NOMO-1 treated with dmso at 0.1 percent for 144 hours (cell line): ENCODE data around the gene PAGE1.
"Not testable (repeated sequence)": the region's sequence is repeated elsewhere in the genome, so short reads cannot be mapped to it uniquely, and the experiment has no call there.

Experiments used
- DNase-seq: peaks from one replicate; lab custom pipeline; 2025; ENCODE audit not compliant: unreplicated experiment; lab: John Stamatoyannopoulos, UW

The PAGE1 gene, protein sequence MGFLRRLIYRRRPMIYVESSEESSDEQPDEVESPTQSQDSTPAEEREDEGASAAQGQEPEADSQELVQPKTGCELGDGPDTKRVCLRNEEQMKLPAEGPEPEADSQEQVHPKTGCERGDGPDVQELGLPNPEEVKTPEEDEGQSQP

DNA sequence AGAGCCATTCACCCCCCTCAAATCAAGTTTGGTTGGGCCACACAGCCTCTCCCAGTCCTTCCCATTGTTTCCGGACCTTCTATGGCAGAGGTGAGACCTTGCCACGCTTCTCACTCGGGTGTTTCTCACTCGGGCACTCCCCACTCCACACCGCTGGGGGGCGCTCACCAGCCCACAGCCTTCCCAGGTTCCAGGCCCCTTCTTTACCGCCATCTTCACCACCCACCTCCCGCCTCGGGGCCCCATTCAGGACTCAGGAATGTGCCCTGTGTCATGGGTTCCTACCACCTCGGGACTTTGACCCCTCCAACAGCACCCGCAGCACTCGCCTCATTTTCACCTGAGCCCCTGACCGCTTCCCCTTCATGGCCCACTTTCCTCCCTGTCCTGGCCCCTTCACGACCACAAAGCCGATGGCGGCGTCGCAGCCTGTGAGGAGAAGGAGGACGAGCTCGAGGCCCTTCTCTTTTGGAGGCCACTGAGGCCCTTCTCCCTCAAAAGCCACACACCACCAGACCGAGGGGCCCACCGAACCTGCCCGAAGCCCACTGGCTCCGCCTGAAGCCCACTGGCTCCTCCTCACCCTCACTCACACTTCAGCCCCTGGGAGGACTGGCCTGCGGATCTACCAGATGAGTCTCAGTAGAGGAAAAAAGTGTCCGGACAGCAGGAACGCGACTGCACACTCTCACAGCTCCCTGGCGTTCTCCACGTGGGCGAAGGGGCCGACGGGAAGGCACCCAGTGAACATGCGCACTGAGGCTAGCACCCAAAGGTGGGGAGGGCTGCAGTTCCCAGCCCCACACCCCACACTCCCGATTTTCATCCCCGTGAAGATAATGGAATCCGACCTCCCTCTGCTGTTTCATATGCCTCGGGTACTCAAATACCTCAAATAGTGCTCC is at the start of gene PAGE1:
TSS of gene PAGE1 (minus strand) at position 709 of the 905 bp plus-strand sequence. CDS start 1,214 bp downstream, outside the sequence.
- no peak for DNase-seq

DNA sequence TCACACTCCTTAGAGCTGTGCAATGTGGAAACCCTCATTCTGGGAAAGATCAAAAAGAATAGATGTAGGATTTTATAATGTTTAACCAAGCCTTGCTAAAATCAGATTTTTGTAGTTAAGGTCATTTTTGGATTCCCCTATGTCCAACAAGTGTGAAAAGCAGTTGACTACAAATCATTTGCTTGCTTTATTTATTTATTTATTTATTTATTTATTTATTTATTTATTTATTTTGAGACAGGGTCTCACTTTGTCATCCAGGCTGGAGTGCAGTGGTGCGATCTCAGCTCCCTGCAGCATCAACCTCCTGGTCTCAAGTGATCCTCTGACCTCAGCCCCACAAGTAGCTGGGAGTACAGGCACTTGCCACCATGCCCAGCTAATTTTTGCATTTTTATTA is 45.7 kb upstream of the PAGE1 start:
- DNase-seq, result not testable (repeated sequence)

DNA sequence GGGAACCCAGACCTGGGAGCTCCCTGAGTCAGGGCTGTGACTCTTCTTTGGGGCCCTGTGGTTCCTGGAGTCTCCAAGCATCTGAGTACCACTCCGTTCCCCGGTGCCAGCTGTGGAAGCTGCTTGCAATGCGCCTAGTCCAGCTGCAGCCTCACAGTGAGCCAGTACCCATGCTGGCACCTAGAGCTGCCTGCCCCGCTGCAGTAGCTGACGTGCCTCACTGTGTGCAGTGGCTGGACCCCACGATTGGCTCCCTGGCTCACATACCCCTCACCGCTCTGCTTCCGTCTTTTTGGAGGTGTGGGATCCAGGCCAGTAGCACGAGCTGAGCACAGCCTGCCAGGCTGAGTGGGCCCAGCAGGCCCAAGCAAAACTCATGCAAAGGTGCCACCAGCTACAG is 32.1 kb upstream of the PAGE1 start:
- no peak for DNase-seq

DNA sequence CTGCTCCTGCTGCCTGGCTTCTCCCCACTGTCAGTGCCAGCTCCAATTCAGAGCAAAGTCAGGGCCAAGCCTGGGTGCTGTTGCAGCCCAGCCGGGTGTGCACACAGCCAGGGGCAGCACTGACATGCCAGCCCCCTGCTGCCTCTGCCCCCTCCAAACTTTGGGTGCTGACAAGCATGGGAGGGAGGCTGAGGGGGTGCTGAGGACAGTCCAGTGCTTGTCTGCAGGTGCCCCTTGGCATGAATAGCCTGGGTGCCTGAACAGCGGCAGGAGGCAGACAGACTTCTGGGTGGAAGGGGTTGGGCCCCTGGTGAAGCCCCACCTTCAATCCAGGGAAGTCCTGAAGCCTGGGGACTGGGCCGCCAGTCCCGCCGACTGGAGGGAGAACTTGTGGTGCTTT is 31.2 kb upstream of the PAGE1 start:
- DNase-seq, result no peak

DNA sequence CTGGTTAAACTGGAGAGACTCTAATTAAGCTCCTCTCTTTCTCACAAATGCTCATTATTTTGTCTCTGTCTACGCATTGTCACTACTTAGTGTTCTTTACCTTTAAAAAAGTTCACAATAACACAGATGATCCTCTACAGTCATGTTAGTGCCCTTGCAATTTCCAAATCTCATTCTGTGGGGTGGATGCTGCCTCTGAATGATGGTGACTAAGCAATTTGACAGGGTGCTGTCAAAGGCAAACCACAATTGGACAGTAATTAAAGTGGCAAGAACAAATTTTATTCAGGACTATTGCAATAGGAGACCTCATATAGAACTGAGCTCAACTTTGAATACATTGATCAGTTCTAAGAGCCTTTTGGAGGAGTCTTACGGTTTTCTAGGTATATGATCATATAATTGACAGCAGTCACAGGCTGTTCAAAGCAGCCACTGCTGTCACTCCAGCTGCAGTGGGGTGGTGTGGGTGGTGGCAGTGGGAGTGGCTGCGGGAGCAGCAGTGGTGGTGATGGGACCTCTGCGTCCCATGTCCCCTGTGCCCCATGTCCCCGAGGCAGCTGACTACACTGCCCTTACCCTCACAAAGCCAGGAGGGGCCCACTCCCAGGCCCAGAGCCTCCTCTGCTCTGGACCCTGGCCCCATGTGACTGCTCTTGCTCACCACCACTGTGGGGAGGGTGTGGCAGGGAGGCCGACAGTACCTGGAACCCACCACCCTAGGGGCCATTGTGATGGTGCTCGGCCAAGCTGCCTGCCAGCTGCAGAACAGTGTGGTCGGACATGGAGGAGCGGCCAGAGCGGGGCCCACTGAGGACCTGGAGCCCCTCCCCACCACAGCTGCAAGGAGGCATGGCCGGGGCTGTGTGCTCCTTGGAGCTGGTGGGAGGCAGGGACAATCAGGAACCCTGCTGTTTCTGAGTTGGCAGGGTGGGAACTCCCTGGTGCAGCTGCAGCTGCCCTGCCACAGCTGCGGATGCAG is 30.4 kb upstream of the PAGE1 start:
- DNase-seq, result peak; percentile 39

DNA sequence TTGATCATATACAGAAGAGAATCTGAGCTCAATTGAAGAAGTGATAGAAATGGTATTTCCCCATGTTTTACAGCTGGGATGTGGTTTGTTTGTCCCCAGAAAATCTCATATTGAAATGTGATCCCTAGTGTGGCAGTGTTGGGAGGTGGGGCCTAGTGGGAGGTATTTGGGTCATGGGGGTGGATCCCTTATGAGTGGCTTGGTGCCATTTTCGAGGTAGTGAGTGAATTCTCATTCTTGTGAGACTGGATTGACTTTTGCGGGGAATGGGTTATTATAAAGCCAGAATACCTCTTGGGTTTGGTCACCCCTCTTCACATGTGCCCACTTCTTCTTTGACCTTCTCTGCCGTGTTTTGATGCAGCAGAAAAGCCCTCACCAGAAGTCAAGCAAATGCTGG is 29.6 kb upstream of the PAGE1 start:
- no peak for DNase-seq

DNA sequence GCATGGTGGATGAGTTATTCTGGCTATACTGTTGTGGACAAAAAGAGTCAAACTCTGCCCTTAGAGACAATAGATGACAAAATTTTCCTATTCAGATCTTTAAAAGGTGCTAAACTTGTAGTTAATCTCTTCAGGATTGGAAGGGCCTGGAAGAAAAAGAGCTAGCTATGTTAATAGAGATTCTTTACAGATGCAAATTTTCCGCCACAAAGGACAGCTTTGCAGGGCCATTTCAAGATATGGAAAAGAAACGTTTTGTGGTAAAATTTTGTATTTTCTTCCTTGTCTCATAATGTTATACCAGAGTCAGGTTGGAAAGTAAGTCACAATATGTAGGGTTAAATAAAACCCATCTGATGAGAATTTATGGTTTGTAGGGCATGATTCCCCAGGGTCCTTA is 24.3 kb upstream of the PAGE1 start:
- not testable (repeated sequence) for DNase-seq

DNA sequence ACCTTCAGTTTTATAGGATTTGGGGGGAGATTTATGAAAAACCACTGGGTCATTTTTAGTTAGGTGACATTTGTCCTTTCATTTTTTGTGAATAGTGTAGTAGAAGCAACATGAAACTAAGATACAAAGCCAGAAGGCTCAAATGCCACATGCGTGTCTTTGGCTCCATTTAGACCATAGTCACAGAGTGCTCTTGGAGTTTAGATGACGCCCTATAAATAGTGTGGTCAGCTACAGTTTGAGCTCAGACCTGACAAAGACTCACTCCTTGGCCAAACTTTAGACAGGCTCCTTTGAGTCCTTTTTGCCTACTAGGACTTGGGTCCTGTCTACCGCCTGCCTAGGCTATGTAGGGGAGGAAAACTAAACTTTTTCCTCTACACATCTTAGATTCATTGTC is 16.8 kb upstream of the PAGE1 start:
- no peak for DNase-seq

- DNase-seq, result no peak
These were observed 15.0 kb upstream of the PAGE1 start for GRCh38 chrX:49710744-49711319.

DNA sequence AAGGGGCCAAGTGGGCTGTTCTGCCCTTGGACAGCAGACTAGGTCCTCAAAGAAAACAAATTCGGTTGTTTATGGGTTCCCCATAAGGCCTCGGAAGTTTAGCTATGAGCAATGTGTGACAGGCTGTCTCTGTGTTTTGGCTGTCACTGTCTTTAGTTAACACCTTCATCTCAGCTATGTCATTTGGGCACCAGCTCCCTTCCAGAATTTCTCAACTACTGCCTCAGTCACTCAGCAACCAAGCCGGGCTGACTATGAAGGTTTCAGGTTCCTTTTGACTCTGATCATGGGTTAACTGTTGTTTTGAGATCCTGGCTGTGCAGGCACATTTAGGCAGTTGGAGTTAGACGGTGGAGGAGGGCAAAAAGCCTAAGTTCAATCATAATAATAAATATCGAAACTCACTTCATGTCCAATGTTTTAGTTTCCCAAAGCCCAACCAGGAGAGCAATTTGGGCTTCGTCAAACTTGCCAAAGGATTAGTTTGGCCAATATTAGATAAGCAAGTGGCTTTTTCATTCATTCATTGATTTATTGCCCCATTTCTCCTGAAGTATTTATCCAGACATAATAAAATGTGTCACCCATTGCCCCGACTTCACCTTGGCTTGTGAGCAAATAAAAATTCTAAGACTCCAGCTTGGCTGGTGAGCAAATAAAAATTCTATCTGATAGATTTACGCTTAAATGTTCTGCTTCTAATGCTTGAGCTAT is 9.1 kb upstream of the PAGE1 start:
- DNase-seq, result no peak

DNA sequence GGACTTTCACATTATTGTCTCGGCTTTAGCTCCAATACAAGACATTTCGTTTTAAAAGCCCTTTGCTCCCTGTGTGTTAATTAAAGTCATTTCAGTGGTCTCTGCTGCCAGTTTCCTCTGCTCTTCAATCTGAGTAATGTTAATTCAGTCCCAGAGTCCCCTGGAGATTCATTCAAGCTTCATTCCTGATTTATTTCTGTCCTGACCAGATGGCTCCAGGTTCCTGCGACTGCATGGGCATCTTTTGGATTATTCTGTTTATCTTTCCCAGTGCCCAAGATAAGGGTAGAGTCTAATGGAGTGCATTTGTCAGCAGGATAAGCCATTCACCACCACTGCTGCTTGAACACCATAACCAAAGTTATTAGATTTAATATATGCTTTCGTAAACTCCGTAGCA is 6.1 kb upstream of the PAGE1 start:
- DNase-seq, result no peak

GRCh38 chrX:49701323-49701722 is 5.5 kb upstream of the PAGE1 start:
- DNase-seq, result no peak

- DNase-seq, result no peak
These were observed 20.6 kb downstream of the PAGE1 start for GRCh38 chrX:49675075-49675719.

DNA sequence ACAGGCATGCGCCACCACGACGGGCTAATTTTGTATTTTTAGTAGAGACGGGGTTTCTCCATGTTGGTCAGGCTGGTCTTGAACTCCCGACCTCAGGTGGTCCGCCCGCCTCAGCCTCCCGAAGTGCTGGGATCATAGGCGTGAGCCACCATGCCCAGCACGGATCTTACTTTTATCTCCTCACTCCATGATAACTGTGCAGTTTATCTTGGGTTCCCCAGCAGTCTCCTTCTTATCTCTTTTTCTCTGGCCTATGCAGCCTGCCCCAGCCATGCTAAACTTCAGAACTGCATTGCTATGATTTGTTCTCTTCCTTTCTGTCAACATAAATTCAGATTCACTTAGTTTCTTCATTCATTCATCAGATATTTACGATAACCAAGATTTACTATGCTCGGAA is 22.4 kb downstream of the PAGE1 start:
- DNase-seq, result no peak

GRCh38 chrX:49664824-49665223 is 31.0 kb downstream of the PAGE1 start:
- DNase-seq, result no peak

DNA sequence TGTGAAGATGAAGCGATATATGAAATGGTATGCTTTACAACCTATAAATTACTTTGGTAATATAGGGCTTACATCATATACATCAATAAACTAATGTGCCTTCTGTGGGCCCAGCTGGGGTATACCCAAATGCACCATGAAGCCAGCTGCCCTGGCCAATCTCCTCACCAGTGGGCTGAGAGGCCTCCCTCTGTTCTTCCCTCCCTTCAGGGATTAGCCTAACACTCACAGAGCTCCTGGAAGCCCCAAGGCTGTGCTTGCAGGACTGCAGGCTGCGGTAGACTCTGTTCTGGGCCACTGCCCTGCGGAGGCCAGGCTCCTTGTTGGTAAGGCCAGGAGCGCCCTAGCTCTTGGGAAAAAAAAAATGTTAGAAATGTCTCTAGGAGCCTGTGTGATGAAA is 33.9 kb downstream of the PAGE1 start:
- no peak for DNase-seq

DNA sequence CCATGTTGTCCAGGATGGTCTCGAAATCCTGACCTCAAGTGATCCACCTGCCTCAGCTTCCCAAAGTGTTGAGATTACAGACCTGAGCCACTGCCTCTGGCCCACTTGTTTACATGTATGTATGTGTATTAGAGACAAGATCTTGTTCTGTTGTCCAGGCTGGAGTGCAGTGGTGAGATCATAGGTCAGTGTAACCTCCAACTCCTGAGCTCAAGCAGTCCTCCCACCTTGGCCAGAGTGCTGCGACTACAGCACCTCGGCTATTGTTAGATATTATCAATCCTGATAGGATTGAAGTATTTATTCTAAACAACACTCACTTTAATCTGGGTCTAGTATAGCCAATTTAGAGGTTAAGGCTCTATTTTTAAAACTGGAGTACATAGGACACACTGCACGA is 36.0 kb downstream of the PAGE1 start:
- DNase-seq, result no peak

DNA sequence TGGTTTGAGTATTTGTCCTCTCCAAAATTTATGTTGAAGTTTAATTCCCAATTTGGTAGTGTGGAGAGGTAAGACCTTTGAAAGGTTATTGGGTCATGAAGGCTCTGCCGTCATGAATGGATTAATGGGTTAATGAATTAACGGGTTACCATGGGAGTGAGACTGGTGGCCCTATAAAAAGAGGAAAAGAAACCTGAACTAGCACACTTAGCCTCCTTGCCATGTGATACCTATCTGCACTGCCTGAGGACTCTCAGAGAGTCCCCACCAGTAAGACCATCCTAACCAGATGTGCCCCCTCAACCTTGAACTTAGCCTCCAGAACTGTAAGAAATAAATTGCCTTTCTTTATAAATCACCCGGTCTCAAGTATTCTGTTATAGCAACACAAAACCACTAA is 39.3 kb downstream of the PAGE1 start:
- DNase-seq, result no peak

DNA sequence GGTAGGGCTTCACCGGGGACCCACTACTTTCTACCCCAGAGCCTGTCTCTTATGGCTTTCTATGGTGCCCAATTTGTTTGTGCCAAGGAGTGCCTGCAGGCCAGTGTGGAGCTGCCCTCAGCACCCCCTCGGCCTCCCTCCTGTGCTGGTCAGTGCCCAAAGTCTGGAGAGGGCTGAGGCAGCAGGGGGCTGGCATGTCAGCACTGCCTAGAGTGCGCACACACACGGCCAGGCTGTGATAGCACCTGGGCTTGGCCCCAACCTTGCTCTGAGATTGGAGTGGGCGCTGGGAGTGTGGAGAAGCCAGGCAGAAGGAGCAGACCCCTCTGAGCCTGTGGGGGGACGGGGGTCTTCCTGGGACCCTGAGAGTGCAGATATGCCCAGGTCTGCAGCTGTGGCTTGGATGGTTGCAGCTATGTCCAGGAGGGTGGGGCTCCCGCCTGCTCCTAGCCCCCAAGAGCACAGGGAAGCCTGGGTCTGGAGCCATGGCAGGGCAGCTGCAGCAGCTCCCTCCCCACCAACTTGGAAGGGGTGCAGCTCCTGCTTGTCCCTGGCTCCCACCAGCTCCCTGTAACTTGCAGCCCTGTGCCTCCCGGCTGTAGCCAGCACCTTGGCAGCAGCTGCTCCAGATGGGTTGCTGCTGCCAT is 50.7 kb downstream of the PAGE1 start:
- no peak for DNase-seq
